CD4-positive, alpha-beta T cell (primary cell): ENCODE measurements around the gene GCNT3. TPM values are rescaled to one million over a fixed set of nuclear protein-coding genes. Genes with fewer than 3 reads are reported as not detected.

Source experiments
- ATAC-seq: fragments of 200-7000 bp; cut with Tn5 transposase; one replicate; pipeline ENCODE4 v1.10.0; 2022; ENCODE audit warnings: mild to moderate bottlenecking; ENCODE audit not compliant: poor library complexity
- CTCF ChIA-PET: fragments of 350-600 bp; sonication (Branson Sonifier 250); formaldehyde crosslinking; loops from one replicate; lab custom pipeline; 2021; ENCODE audit warnings: antibody characterized with exemption, inconsistent platforms; lab: Charles Lee
- POLR2A ChIA-PET: fragments of 350-600 bp; sonication (Branson Sonifier 250); formaldehyde crosslinking; loops from one replicate; lab custom pipeline; 2021; ENCODE audit warnings: antibody characterized with exemption, inconsistent platforms; lab: Charles Lee
- DNase-seq, 14 experiments: peaks; one replicate each; pipeline ENCODE4 v3.0.0-alpha.2; 2013 to 2020; ENCODE audit warnings: mixed read lengths in 2 of 14
- H3K27ac ChIP-seq, 2 donors: one replicate each; pipeline versions ENCODE4 v1.5.1 to v1.7.0; 2013; ENCODE audit warnings: low read length in 2 of 2, low read depth in 1 of 2, mild to moderate bottlenecking in 1 of 2
- H3K27me3 ChIP-seq, 2 experiments: 1 replicate in 1 of 2; 2 replicates in 1 of 2; pipeline versions ENCODE4 v1.6.1 to v1.7.0; 2013; ENCODE audit warnings: low read length in 2 of 2, control low read depth in 1 of 2, mild to moderate bottlenecking in 1 of 2, moderate library complexity in 1 of 2; ENCODE audit not compliant: insufficient read depth in 2 of 2, control insufficient read depth in 1 of 2
- H3K36me3 ChIP-seq: one replicate; pipeline ENCODE4 v1.6.1; 2013; ENCODE audit warnings: low read length, control low read depth; ENCODE audit not compliant: insufficient read depth
- H3K4me1 ChIP-seq: one replicate; pipeline ENCODE4 v1.6.1; 2013; ENCODE audit warnings: low read length, control low read depth; ENCODE audit not compliant: insufficient read depth
- H3K4me3 ChIP-seq: one replicate; pipeline ENCODE4 v1.5.1; 2013; ENCODE audit warnings: mild to moderate bottlenecking, low read length, moderate library complexity
- H3K9me3 ChIP-seq, 2 experiments: 1 replicate in 1 of 2; 2 replicates in 1 of 2; pipeline versions ENCODE4 v1.6.1 to v1.7.0; 2013; ENCODE audit warnings: low read length in 2 of 2, mild to moderate bottlenecking in 2 of 2, control low read depth in 1 of 2, moderate library complexity in 1 of 2; ENCODE audit not compliant: control insufficient read depth in 1 of 2, insufficient read depth in 1 of 2
- H3K27ac Mint-ChIP-seq: one replicate; pipeline ENCODE4 v1.8.0; 2020; ENCODE audit warnings: mixed read lengths
- H3K27me3 Mint-ChIP-seq: one replicate; pipeline ENCODE4 v1.8.0; 2021; ENCODE audit warnings: mixed read lengths
- H3K36me3 Mint-ChIP-seq: one replicate; pipeline ENCODE4 v1.8.0; 2021; ENCODE audit warnings: low read depth, mixed read lengths
- H3K4me1 Mint-ChIP-seq: one replicate; pipeline ENCODE4 v1.8.0; 2021; ENCODE audit warnings: low read depth, mixed read lengths
- H3K4me3 Mint-ChIP-seq: one replicate; pipeline ENCODE4 v1.8.0; 2020; ENCODE audit warnings: mild to moderate bottlenecking, mixed read lengths
- H3K9me3 Mint-ChIP-seq: one replicate; pipeline ENCODE4 v1.8.0; 2020; ENCODE audit warnings: mixed read lengths
- CTCF ChIP-seq: fragments of 200-600 bp; IDR thresholded peaks from one replicate; pipeline ENCODE4 v1.8.0; 2022; ENCODE audit warnings: antibody characterized with exemption, mild to moderate bottlenecking
- intact Hi-C, 2 experiments: fragments of 100-400 bp; cut with DNase I in 1 of 2; cut with micrococcal nuclease in 1 of 2; formaldehyde crosslinking; loops; one replicate each; pipeline versions ENCODE4 v1.15.1 to v1.9.0; 2023 to 2025; cut with DNase I, micrococcal nuclease
- total RNA-seq, 174 experiments: library from RNA in 2 of 174; stranded (reverse) in 2 of 174; gene quantifications; one replicate each; pipeline ENCODE4 v1.2.3 and lab custom pipeline; 2021 to 2026

GCNT3 gene
- total RNA-seq, 2 experiments from 2014 or later = not detected

DNA sequence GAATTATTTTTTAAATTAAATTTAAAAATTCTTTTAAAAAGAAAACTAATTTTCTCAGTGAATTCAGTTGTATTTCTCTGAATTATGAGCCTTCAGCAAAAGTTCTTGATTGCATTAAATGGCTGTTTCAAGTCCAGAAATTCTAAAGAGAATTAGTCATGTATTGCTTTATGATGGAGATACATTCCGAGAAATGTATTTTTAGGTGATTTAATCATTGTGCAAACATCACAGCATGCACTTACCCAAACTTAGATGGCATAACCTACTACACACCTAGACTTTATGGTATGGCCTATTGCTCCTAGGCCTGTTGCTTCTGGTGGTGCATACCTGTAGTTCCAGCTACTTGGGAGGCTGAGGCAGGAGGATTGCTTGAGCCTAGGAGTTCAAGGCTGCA is 44.3 kb upstream of the GCNT3 start:
- CTCF ChIA-PET = no interaction called here
- no peaks in the 10 kb centered on the region for H3K4me1 ChIP-seq
- H3K4me1 Mint-ChIP-seq = no peaks in the 10 kb centered on the region
- H3K9me3 ChIP-seq = no peaks in the 10 kb centered on the region
- no peak for DNase-seq
- ATAC-seq = no peak
- H3K27me3 ChIP-seq = peaks cover 0 to 2% of the 10 kb centered on the region in 2 experiments
- no peaks in the 10 kb centered on the region for H3K9me3 Mint-ChIP-seq
- no peak for TF ChIP-seq CTCF
- H3K27ac Mint-ChIP-seq = no peak overlapping the region
- no peaks in the 10 kb centered on the region for H3K36me3 ChIP-seq
- no peaks in the 10 kb centered on the region for H3K36me3 Mint-ChIP-seq
- peaks cover 5% of the 10 kb centered on the region for H3K27me3 Mint-ChIP-seq
- no peak overlapping the region for H3K4me3 ChIP-seq
- POLR2A ChIA-PET = no interaction called here
- no peak overlapping the region for H3K4me3 Mint-ChIP-seq
- no peak overlapping the region for H3K27ac ChIP-seq
- intact Hi-C loops = no loop called here

DNA sequence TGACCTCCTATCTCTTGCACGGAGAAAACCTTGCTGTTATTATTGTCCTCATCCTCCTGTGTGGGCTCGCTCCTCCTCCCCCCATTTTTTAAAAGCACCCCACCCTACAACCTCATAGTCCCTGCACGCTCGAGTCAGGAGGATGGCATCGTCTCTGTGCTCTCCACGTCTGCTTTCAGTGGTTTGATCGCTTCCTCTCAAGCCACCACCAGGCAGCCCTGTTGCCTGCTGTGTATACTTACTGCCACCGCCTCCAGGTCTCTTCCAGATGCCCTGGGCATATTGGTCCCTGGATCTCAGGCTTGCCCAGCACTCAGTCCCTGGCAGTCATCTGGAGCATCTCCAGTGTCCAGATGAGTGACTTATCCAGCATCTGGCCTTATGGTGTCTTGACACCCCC is 42.1 kb upstream of the GCNT3 start:
- H3K36me3 ChIP-seq = no peaks in the 10 kb centered on the region
- H3K27me3 ChIP-seq = peaks cover 0 to 2% of the 10 kb centered on the region in 2 experiments
- POLR2A ChIA-PET = no interaction called here
- TF ChIP-seq CTCF = no peak
- H3K27ac ChIP-seq = no peak overlapping the region
- no peaks in the 10 kb centered on the region for H3K4me1 ChIP-seq
- H3K9me3 Mint-ChIP-seq = no peaks in the 10 kb centered on the region
- H3K9me3 ChIP-seq = no peaks in the 10 kb centered on the region
- H3K27me3 Mint-ChIP-seq = peaks cover 5% of the 10 kb centered on the region
- H3K4me3 ChIP-seq = no peak overlapping the region
- no peak overlapping the region for H3K4me3 Mint-ChIP-seq
- no peaks in the 10 kb centered on the region for H3K36me3 Mint-ChIP-seq
- H3K4me1 Mint-ChIP-seq = no peaks in the 10 kb centered on the region
- intact Hi-C loops = no loop called here
- DNase-seq (peak in 1 of 14 experiments; percentile 8), ATAC-seq (no peak)
- no peak overlapping the region for H3K27ac Mint-ChIP-seq
- CTCF ChIA-PET = no interaction called here

DNA sequence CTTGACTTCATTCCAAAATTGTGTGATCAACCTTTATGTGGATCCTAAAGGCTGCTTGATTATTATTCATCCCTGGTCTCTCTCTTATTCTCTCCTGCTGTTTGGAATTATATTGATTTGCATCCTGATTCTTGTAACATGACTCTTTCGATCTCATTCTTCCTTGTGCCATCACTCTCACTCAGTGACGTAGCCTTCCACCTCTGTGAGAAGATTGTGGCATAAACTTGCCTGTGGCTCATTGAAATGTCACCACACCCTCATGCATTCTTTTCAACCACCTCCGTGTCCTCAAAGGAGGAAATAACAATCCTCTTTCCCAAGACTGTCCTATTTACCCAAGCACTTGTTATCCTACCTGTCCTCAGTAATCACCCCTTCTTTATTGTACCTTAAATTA is 41.3 kb upstream of the GCNT3 start:
- Histone ChIP-seq H3K4me1 (no peaks in the 10 kb centered on the region), H3K4me3 (no peak overlapping the region), H3K9me3 (no peaks in the 10 kb centered on the region), H3K36me3 (no peaks in the 10 kb centered on the region), H3K27me3 (peaks cover 0 to 2% of the 10 kb centered on the region in 2 experiments), H3K27ac (no peak overlapping the region)
- intact Hi-C loops = no loop called here
- H3K36me3 Mint-ChIP-seq = no peaks in the 10 kb centered on the region
- ATAC-seq (no peak), DNase-seq (no peak)
- H3K4me1 Mint-ChIP-seq = no peaks in the 10 kb centered on the region
- peaks cover 5% of the 10 kb centered on the region for H3K27me3 Mint-ChIP-seq
- no peaks in the 10 kb centered on the region for H3K9me3 Mint-ChIP-seq
- H3K27ac Mint-ChIP-seq = no peak overlapping the region
- no peak overlapping the region for H3K4me3 Mint-ChIP-seq
- ChIA-PET POLR2A (no interaction called here), CTCF (no interaction called here)
- TF ChIP-seq CTCF = no peak
